Measurements from ENCODE around the gene SLC7A7.
A peak's percentile ranks its signal among the peaks of the same experiment; 100 is the strongest.

SLC7A7 gene

DNA sequence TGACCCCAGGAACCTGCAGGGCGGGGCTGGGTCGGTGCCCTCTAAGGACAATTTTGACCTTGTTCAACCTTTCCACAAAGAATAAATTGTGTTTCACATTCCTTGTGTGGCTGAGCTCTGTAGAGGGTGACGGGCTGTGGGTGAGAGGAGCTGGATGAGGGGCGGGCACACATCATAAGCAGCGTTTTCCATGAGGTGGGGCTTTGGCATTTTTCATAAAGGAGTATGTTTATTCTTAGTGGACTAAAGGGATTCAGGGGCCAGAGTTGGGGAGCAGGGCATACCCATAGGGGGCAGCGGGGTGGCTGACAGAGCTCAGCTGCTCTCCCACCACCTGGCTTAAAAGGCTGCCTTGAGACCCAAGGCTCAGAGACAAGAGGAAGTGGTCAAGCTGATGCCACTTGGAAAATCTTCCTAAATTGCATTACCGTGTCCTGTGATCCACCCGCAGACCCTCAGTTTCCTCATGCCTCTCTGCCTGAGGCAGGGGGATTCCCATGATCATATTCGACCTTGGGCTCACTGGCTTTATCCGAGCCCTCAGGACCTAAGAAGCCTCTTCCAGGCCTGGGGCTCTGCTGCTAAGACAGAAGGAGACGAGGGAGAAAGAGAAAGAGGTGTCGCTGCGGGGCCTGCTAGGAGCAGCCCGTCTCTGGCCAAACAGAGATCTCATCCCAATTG lies 32.6 kb upstream of the SLC7A7 start:
- TF ChIP-seq, protein P1, sequence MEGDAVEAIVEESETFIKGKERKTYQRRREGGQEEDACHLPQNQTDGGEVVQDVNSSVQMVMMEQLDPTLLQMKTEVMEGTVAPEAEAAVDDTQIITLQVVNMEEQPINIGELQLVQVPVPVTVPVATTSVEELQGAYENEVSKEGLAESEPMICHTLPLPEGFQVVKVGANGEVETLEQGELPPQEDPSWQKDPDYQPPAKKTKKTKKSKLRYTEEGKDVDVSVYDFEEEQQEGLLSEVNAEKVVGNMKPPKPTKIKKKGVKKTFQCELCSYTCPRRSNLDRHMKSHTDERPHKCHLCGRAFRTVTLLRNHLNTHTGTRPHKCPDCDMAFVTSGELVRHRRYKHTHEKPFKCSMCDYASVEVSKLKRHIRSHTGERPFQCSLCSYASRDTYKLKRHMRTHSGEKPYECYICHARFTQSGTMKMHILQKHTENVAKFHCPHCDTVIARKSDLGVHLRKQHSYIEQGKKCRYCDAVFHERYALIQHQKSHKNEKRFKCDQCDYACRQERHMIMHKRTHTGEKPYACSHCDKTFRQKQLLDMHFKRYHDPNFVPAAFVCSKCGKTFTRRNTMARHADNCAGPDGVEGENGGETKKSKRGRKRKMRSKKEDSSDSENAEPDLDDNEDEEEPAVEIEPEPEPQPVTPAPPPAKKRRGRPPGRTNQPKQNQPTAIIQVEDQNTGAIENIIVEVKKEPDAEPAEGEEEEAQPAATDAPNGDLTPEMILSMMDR (IDR thresholded peaks at IDR 0.05; ENCODE audit: low read depth, low read length, missing control alignments), result peak; percentile 7
- no peak overlapping the region for H3K4me3 ChIP-seq (ENCODE audit: low read depth, low read length)
- no peak for DNase-seq (ENCODE audit: low read depth)

DNA sequence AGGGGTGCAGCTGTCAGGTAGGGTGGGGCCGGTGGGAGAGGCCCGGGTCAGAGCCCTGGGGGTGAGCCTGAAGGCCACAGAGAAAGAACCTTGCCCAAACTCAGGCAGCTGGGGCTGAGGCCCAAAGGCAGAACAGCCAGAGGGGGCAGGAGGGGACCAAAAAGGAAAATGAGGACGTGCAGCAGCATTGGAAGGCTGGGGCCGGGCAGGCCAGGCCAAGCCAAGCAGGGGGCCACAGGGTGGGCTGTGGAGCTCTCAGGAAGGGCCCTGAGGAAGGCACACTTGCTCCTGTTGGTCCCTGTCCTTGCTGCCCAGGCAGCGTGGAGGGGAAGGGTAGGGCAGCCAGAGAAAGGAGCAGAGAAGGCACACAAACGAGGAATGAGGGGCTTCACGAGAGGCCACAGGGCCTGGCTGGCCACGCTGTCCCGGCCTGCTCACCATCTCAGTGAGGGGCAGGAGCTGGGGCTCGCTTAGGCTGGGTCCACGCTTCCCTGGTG lies 31.6 kb upstream of the SLC7A7 start:
- no peak for DNase-seq (ENCODE audit: low read depth)
- no peak overlapping the region for H3K4me3 ChIP-seq (ENCODE audit: low read depth, low read length)
- TF ChIP-seq, protein P1 (IDR thresholded peaks at IDR 0.05; ENCODE audit: low read depth, low read length, missing control alignments), result no peak

DNA sequence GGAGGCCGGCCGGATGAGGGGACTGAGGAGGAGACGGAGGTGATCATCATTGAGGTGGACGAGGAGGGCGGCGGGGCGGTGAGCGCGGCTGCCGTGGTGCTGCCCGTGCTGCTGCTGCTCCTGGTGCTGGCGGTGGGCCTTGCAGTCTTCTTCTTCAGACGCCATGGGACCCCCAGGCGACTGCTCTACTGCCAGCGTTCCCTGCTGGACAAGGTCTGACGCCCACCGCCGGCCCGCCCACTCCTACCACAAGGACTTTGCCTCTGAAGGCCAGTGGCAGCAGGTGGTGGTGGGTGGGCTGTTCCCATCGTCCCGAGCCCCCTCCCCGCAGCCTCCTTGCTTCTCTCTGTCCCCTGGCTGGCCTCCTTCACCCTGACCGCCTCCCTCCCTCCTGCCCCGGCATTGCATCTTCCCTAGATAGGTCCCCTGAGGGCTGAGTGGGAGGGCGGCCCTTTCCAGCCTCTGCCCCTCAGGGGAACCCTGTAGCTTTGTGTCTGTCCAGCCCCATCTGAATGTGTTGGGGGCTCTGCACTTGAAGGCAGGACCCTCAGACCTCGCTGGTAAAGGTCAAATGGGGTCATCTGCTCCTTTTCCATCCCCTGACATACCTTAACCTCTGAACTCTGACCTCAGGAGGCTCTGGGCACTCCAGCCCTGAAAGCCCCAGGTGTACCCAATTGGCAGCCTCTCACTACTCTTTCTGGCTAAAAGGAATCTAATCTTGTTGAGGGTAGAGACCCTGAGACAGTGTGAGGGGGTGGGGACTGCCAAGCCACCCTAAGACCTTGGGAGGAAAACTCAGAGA lies 30.8 kb upstream of the SLC7A7 start:
- DNase-seq (ENCODE audit: low read depth), result no peak
- TF ChIP-seq, protein P1 (IDR thresholded peaks at IDR 0.05; ENCODE audit: low read depth, low read length, missing control alignments), result no peak
- no peak overlapping the region for H3K4me3 ChIP-seq (ENCODE audit: low read depth, low read length)

DNA sequence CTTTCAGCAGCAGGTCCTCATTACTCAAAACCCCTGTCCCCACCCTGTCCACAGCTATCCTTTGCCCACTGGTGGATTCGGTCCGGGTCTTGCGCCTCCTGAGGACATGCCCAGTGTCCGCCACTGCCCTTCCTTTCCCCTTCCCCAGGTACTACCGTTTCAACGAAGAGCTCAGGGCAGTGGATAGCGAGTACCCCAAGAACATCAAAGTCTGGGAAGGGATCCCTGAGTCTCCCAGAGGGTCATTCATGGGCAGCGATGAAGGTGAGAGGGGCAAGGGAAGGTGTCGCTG lies 29.8 kb upstream of the SLC7A7 start:
- H3K4me3 ChIP-seq (ENCODE audit: low read depth, low read length), result no peak overlapping the region
- no peak for DNase-seq (ENCODE audit: low read depth)
- TF ChIP-seq, protein P1 (IDR thresholded peaks at IDR 0.05; ENCODE audit: low read depth, low read length, missing control alignments), result no peak

DNA sequence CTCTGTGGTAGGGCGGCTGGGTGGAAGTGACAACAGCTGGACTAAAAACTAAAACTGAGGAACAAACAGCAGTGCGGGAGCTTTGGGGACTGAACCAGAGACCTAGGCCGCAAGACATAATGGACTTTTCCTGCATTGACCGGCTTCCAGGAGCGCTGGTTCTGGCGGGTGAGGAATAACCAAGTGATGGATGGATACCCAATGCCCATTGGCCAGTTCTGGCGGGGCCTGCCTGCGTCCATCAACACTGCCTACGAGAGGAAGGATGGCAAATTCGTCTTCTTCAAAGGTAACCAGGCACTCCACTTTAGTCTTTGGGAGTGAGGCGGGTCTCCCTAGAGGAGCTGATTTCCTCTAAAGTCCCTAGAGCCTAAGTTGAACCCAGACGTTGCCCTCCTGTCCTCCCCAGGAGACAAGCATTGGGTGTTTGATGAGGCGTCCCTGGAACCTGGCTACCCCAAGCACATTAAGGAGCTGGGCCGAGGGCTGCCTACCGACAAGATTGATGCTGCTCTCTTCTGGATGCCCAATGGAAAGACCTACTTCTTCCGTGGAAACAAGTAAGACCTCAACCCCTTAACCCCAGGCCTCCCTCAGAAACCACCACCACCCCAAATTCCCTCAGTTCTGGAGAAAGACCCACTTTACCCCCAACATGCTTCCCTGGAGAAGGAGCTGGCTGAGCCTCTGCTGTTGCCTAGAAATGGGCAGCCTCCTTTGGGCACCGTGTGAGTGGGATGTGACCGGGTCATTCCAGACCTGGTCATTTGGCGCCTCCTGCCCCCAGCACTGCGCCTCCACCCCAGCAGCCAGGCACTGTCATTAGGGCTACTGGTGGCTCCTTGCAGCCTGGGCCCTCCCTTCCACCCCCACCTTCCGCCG lies 29.2 kb upstream of the SLC7A7 start:
- TF ChIP-seq, protein P1 (IDR thresholded peaks at IDR 0.05; ENCODE audit: low read depth, low read length, missing control alignments), result no peak
- no peak overlapping the region for H3K4me3 ChIP-seq (ENCODE audit: low read depth, low read length)
- no peak for DNase-seq (ENCODE audit: low read depth)

DNA sequence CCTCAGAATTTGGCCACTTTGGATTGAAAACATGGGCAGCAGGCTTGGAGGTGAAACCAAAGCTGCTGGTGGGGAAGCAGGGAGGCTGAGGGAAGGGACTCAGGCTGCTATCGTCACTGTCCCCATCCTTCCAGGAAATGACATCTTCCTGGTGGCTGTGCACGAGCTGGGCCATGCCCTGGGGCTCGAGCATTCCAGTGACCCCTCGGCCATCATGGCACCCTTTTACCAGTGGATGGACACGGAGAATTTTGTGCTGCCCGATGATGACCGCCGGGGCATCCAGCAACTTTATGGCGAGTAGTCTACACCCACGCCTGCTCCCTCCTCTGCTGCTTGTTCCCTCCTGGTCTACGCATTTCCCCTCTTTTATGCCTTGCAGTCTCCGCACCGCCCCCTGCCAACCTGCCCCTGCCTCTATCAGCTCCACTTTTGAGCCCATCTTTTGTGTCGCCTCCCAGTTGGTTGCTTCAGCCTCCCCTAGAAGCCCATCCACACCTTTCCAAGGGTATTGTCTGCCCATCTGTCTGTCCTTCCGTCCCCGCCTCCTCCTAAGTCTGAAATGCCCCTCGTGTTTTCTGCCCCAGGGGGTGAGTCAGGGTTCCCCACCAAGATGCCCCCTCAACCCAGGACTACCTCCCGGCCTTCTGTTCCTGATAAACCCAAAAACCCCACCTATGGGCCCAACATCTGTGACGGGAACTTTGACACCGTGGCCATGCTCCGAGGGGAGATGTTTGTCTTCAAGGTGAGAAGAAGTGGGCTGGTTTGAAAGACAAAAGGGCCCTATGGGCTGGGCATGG lies 28.1 kb upstream of the SLC7A7 start:
- no peak overlapping the region for H3K4me3 ChIP-seq (ENCODE audit: low read depth, low read length)
- TF ChIP-seq, protein P1 (IDR thresholded peaks at IDR 0.05; ENCODE audit: low read depth, low read length, missing control alignments), result no peak
- no peak for DNase-seq (ENCODE audit: low read depth)

All from GM12864 (cell line).